Measurements from ENCODE around the gene PPCS. TPM values are rescaled to one million over a fixed set of nuclear protein-coding genes. Genes with fewer than 3 reads are reported as not detected.

The PPCS gene
- total RNA-seq: 28.7 and 40.3 TPM in 2 replicates

DNA sequence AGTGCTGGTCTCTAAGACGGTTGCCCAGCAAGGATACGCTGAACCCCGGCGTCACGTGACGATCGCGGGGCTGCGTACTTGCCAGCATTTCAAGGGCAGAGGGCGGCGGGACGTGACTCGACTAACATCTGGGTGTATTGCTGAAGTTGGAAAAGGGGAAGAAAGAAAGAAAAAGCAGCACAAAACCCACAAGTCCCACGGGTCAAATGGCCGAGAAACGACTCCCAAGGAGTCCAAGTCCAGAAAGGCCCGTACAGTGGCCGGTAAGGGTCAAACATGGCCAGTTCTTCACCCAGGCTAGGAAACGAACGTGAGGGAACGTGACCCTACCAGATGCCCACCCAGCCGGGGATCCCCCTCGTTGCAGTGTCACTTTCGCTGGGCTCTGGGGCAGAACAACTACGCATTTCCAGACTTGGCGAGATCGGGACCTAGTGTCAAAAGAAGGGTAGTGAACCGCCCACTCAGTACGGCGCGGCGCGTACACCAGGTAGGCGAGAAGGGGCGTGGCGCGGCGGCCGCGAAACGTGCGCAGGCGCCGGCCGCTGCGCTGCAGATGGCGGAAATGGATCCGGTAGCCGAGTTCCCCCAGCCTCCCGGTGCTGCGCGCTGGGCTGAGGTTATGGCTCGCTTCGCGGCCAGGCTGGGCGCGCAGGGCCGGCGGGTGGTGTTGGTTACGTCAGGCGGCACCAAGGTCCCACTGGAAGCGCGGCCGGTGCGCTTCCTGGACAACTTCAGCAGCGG is at the start of gene PPCS, which contains the start of gene ZMYND12:
TSS of gene PPCS (plus strand) at position 534 of the 744 bp plus-strand sequence. CDS start at position 557, 23 bp downstream.
TSS of gene ZMYND12 (minus strand) at position 13 of the 744 bp plus-strand sequence. CDS start 25 bp downstream, outside the sequence.

GRCh38 chr1:42462828-42463763 is 6.8 kb downstream of the PPCS start, which contains the start of gene CCDC30:
CCDC30 (plus strand) TSS chr1:42463286; CDS start chr1:42480552, 17,266 bp downstream.

Other genes with a start within 250 kb of the PPCS start
- gene FOXJ3, start 121.3 kb upstream of the PPCS start, total RNA-seq: 15.0 and 16.6 TPM in 2 replicates
- gene RIMKLA, start 75.8 kb upstream of the PPCS start, total RNA-seq: under 0.01 TPM in 2 replicates
- 0.32 and 0.61 TPM in 2 replicates for gene ZMYND12, start 521 bp upstream of the PPCS start, total RNA-seq
- 0.32 and 0.46 TPM in 2 replicates for gene CCDC30, start 6.7 kb downstream of the PPCS start, total RNA-seq
- 46.7 and 47.4 TPM in 2 replicates for gene PPIH, start 201.9 kb downstream of the PPCS start, total RNA-seq
- gene YBX1, start 225.9 kb downstream of the PPCS start, total RNA-seq: 655 and 735 TPM in 2 replicates

Measured in epithelial cell of umbilical artery (primary cell).